GM23338 (cell line): Measurements from ENCODE around the gene ZFYVE28.

ENCODE experiments used
- CREB1 ChIP-seq: fragments of 250-450 bp; sonication (Bioruptor Pico); IDR thresholded peaks from 2 replicates; pipeline ENCODE4 v1.5.0; 2020; ENCODE audit warnings: low read depth, mild to moderate bottlenecking, moderate library complexity
- EZH2phosphoT487 ChIP-seq: fragments of 200-600 bp; sonication (generic); IDR thresholded peaks from one replicate; pipeline ENCODE4 v1.8.1; 2018; ENCODE audit warnings: antibody characterized with exemption; ENCODE audit not compliant: unreplicated experiment
- POLR2AphosphoS5 ChIP-seq: IDR thresholded peaks from 2 replicates; pipeline ENCODE4 v1.6.1; 2016; ENCODE audit warnings: antibody characterized with exemption, low read depth
- TF ChIP-seq, protein P1 (sequence below), 2 experiments: fragments of 200-600 bp in 1 of 2; sonication (generic) in 1 of 2; conservative IDR thresholded peaks; 2 replicates each; pipeline versions ENCODE4 v1.5.1 to v1.6.1; 2016 to 2017; ENCODE audit warnings: antibody characterized with exemption in 2 of 2, low read depth in 2 of 2, mild to moderate bottlenecking in 2 of 2, moderate library complexity in 1 of 2
- TF ChIP-seq, protein P2 (sequence below): IDR thresholded peaks from one replicate; pipeline ENCODE4 v1.6.1; 2018; ENCODE audit warnings: antibody characterized with exemption; ENCODE audit not compliant: unreplicated experiment

DNA sequence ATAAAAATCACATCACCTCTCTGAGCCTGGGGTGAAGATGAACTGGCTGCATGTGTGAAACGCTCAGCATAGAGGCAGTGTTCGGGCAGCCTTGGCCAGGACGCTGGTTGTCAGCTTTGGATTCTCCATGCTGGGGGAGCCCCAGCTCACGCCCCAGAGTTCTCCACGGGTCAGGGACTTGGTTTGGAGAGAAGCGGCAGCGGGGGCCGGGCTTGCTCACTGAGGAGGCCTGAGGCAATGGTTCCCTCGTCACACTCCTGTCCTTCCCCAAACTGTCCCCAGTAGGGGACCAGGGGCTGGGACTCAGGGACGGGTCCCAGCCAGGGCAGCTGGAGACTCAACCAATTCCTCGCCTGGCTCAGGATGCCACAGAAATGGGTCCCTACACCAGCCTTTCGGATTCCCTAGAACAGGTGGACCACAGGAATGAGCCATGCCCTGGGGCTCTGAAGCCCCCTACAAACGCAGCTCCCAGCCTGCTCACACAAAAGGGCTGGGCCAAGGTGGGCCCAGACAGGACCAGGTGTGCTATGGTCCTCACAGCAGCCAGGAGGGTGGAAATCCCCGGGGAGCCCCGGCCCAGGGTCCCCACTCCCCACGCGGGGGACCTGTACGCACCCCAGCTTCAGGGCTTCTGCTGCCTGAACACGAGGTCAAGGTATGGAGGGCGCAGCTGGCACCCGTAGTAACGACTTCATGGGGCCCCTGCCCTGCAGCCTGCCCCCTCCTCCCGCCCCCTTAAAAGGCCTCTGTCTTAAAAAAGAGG is 157.9 kb downstream of the ZFYVE28 start:
- TF ChIP-seq, protein P1, sequence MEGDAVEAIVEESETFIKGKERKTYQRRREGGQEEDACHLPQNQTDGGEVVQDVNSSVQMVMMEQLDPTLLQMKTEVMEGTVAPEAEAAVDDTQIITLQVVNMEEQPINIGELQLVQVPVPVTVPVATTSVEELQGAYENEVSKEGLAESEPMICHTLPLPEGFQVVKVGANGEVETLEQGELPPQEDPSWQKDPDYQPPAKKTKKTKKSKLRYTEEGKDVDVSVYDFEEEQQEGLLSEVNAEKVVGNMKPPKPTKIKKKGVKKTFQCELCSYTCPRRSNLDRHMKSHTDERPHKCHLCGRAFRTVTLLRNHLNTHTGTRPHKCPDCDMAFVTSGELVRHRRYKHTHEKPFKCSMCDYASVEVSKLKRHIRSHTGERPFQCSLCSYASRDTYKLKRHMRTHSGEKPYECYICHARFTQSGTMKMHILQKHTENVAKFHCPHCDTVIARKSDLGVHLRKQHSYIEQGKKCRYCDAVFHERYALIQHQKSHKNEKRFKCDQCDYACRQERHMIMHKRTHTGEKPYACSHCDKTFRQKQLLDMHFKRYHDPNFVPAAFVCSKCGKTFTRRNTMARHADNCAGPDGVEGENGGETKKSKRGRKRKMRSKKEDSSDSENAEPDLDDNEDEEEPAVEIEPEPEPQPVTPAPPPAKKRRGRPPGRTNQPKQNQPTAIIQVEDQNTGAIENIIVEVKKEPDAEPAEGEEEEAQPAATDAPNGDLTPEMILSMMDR (conservative IDR thresholded peaks at IDR 0.05; ENCODE audit: low read depth in 2 of 2), result no peak
- TF ChIP-seq POLR2AphosphoS5 (no peak), CREB1 (CRISPR knock-in tag) (no peak), EZH2phosphoT487 (no peak)
- TF ChIP-seq, protein P2, sequence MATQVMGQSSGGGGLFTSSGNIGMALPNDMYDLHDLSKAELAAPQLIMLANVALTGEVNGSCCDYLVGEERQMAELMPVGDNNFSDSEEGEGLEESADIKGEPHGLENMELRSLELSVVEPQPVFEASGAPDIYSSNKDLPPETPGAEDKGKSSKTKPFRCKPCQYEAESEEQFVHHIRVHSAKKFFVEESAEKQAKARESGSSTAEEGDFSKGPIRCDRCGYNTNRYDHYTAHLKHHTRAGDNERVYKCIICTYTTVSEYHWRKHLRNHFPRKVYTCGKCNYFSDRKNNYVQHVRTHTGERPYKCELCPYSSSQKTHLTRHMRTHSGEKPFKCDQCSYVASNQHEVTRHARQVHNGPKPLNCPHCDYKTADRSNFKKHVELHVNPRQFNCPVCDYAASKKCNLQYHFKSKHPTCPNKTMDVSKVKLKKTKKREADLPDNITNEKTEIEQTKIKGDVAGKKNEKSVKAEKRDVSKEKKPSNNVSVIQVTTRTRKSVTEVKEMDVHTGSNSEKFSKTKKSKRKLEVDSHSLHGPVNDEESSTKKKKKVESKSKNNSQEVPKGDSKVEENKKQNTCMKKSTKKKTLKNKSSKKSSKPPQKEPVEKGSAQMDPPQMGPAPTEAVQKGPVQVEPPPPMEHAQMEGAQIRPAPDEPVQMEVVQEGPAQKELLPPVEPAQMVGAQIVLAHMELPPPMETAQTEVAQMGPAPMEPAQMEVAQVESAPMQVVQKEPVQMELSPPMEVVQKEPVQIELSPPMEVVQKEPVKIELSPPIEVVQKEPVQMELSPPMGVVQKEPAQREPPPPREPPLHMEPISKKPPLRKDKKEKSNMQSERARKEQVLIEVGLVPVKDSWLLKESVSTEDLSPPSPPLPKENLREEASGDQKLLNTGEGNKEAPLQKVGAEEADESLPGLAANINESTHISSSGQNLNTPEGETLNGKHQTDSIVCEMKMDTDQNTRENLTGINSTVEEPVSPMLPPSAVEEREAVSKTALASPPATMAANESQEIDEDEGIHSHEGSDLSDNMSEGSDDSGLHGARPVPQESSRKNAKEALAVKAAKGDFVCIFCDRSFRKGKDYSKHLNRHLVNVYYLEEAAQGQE, result no peak
